ENCODE measurements around the gene NFXL1.

Gene NFXL1

GRCh38 chr4:47882228-47882627 lies 32.2 kb downstream of the NFXL1 start:
- TF ChIP-seq CTCF (IDR thresholded peaks at IDR 0.05; ENCODE audit: low read depth, low read length) = no peak
- H3K4me3 ChIP-seq (replicated peaks in 1 of 2; ENCODE audit: low read depth in 2 of 2, low read length in 2 of 2) = no peak overlapping the region
- no peak for DNase-seq (ENCODE audit: low read depth in 2 of 2)

DNA sequence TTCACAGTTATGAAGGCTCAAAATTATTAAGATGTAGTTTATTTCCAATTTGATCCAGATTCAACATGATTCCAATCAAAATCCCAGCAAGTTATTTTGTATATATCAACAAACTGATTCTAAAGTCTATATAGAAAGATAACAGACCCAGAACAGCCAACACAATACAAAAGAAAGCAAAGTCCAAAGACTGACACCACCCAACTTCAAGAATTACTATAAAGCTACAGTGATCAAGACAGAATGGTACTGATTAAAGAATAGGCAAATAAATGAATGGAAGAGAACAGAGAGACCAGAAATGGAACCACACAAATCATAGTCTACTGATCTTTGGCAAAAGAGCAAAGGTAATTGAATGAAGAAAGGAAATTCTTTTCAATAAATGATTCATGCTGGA lies 34.9 kb downstream of the NFXL1 start:
- DNase-seq (ENCODE audit: low read depth in 2 of 2) = no peak
- no peak overlapping the region for H3K4me3 ChIP-seq (replicated peaks in 1 of 2; ENCODE audit: low read depth in 2 of 2, low read length in 2 of 2)
- no peak for TF ChIP-seq CTCF (IDR thresholded peaks at IDR 0.05; ENCODE audit: low read depth, low read length)

GRCh38 chr4:47876784-47877546 lies 37.4 kb downstream of the NFXL1 start:
- DNase-seq (ENCODE audit: low read depth in 2 of 2) = peak in 1 of 2 donors; percentile 10
- H3K4me3 ChIP-seq (replicated peaks in 1 of 2; ENCODE audit: low read depth in 2 of 2, low read length in 2 of 2) = no peak overlapping the region
- no peak for TF ChIP-seq CTCF (IDR thresholded peaks at IDR 0.05; ENCODE audit: low read depth, low read length)

- no peak for TF ChIP-seq CTCF (IDR thresholded peaks at IDR 0.05; ENCODE audit: low read depth, low read length)
- peak in 1 of 2 donors; percentile 48 for DNase-seq (ENCODE audit: low read depth in 2 of 2)
- H3K4me3 ChIP-seq (replicated peaks in 1 of 2; ENCODE audit: low read depth in 2 of 2, low read length in 2 of 2) = no peak overlapping the region
Observed at GRCh38 chr4:47876310-47876709, 38.1 kb downstream of the NFXL1 start.

GRCh38 chr4:47873877-47874541 lies 40.4 kb downstream of the NFXL1 start:
- no peak for DNase-seq (ENCODE audit: low read depth in 2 of 2)
- TF ChIP-seq CTCF (IDR thresholded peaks at IDR 0.05; ENCODE audit: low read depth, low read length) = no peak

DNA sequence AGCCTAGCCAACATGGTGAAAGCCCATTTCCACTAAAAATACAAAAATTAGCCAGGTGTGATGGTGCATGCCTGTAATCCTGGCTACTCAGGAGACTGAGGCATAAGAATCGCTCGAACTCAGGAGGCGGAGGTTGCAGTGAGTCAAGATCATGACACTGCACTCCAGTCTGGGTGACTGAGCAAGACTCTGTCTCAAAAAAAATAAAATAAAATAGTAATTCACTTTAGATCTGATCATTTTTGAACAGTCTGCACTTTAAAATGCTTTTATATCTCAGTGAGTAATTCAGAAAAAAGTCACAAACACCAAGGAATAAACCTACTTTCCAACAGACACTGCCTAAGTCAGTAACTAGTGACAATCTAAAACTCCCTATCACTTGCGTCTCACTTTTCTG lies 50.9 kb downstream of the NFXL1 start:
- DNase-seq (ENCODE audit: low read depth in 2 of 2) = peak in 1 of 2 donors; percentile 63
- H3K4me3 ChIP-seq (replicated peaks in 1 of 2; ENCODE audit: low read depth in 2 of 2, low read length in 2 of 2) = no peak overlapping the region
- TF ChIP-seq CTCF (IDR thresholded peaks at IDR 0.05; ENCODE audit: low read depth, low read length) = no peak

More at GRCh38 chr4:47873877-47874541, 40.4 kb downstream of the NFXL1 start:
- H3K4me3 ChIP-seq (replicated peaks in 1 of 2; ENCODE audit: low read depth in 2 of 2, low read length in 2 of 2) = no peak overlapping the region

Measured in cardiac fibroblast (primary cell).